ENCODE results near the gene SPNS2.
A peak's percentile ranks its signal among the peaks of the same experiment; 100 is the strongest.

SPNS2 gene

DNA sequence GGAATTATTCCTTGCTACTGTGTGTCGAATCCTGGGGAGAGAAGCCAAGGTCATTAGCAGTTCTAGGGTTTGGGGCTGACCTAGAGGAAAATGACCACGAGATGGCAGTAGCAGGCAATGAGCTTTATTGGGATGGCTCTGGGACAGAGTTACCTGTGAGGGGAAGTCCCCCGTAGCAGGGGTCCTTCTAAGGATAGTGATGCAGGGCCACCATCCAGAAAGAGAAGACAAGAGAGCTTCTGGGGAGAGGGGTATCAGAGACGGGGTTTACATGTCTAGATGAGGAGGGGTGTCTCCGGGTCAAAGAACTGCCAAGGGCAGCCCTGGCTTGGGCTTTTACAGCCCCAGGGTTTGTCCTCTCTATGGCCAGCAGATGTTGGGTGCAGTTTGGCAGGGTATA lies 68.1 kb downstream of the SPNS2 start:
- Histone ChIP-seq H2BK15ac (replicated peaks; ENCODE audit: low read depth) (no peak overlapping the region), H3K27ac (ENCODE audit: low read depth, low read length) (no peak overlapping the region), H4K8ac (ENCODE audit: low read depth, low read length) (no peak overlapping the region), H3K4me1 (ENCODE audit: control insufficient read depth, low read depth, low read length) (no peaks in the 10 kb centered on the region), H3K79me1 (ENCODE audit: low read length) (no peaks in the 10 kb centered on the region), H3K36me3 (ENCODE audit: control insufficient read depth, insufficient read depth, low read length) (no peaks in the 10 kb centered on the region), H3K4me3 (ENCODE audit: low read length) (no peak overlapping the region), H2AK5ac (ENCODE audit: low read length) (no peak overlapping the region), H3K18ac (ENCODE audit: low read length) (no peak overlapping the region), H4K5ac (ENCODE audit: low read length) (no peak overlapping the region), H3K9ac (ENCODE audit: low read length) (no peak overlapping the region), H3K27me3 (ENCODE audit: insufficient read depth, low read length, poor library complexity) (no peaks in the 10 kb centered on the region), H3K4me2 (ENCODE audit: low read length) (no peak overlapping the region), H3K79me2 (ENCODE audit: control insufficient read depth, insufficient read depth, low read length) (no peaks in the 10 kb centered on the region), H3K4ac (ENCODE audit: low read depth, low read length) (no peak overlapping the region), H2BK120ac (ENCODE audit: low read depth, low read length) (no peak overlapping the region), H3K23ac (ENCODE audit: low read length) (no peak overlapping the region), H3K56ac (ENCODE audit: low read length) (no peak overlapping the region), H2BK5ac (ENCODE audit: low read length) (no peak overlapping the region)
- no CpG with 5 or more reads among the region's 5 CpGs for WGBS (ENCODE audit: extremely low coverage, insufficient coverage, low lambda C conversion rate)
- DNase-seq: peak; percentile 85

DNA sequence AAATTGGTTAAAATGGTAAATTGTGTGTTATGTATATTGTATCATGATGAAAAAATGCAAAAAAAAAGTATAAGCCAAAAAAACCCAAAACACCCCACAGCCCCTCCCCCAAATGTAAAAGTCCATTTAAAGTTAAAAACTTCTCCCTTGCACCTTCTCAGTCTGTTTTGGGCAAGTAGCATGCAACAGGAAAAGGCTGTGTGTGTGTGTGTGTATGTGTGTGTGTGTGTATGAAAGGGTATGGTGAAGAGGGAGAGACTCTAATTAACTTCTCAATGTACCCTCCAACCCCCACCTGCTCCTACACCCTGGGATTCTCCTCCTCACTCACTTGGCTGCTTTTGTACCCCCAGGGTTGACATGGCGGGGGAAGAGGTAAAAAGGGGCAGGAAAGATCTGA lies 70.9 kb downstream of the SPNS2 start:
- Histone ChIP-seq H3K4ac (ENCODE audit: low read depth, low read length) (no peak overlapping the region), H3K9ac (ENCODE audit: low read length) (no peak overlapping the region), H3K4me2 (ENCODE audit: low read length) (no peak overlapping the region), H3K79me1 (ENCODE audit: low read length) (no peaks in the 10 kb centered on the region), H4K8ac (ENCODE audit: low read depth, low read length) (no peak overlapping the region), H3K79me2 (ENCODE audit: control insufficient read depth, insufficient read depth, low read length) (no peaks in the 10 kb centered on the region), H2BK15ac (replicated peaks; ENCODE audit: low read depth) (no peak overlapping the region), H3K56ac (ENCODE audit: low read length) (no peak overlapping the region), H2BK120ac (ENCODE audit: low read depth, low read length) (no peak overlapping the region), H2AK5ac (ENCODE audit: low read length) (no peak overlapping the region), H4K5ac (ENCODE audit: low read length) (no peak overlapping the region), H3K27ac (ENCODE audit: low read depth, low read length) (no peak overlapping the region), H3K27me3 (ENCODE audit: insufficient read depth, low read length, poor library complexity) (no peaks in the 10 kb centered on the region), H3K18ac (ENCODE audit: low read length) (no peak overlapping the region), H3K23ac (ENCODE audit: low read length) (no peak overlapping the region), H3K36me3 (ENCODE audit: control insufficient read depth, insufficient read depth, low read length) (no peaks in the 10 kb centered on the region), H2BK5ac (ENCODE audit: low read length) (no peak overlapping the region), H3K4me1 (ENCODE audit: control insufficient read depth, low read depth, low read length) (no peaks in the 10 kb centered on the region), H3K4me3 (ENCODE audit: low read length) (no peak overlapping the region)
- no peak for DNase-seq
- WGBS (ENCODE audit: extremely low coverage, insufficient coverage, low lambda C conversion rate): no CpG with 5 or more reads among the region's 1 CpG

DNA sequence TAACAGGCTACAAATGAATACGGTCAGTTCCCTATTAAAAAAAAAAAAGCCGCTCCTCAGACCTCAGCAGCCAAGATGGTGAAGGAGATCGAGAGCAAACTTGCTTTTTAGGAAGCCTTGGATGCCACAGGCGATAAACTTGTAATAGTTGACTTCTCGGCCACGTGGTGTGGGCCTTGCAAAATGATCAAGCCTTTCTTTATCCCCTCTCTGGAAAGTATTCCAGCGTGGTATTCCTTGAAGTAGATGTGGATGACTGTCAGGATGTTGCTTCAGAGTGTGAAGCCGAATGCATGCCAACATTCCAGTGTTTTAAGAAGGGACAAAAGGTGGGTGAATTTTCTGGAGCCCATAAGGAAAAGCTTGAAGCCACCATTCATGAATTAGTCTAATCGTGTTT lies 73.5 kb downstream of the SPNS2 start:
- Histone ChIP-seq H2BK120ac (ENCODE audit: low read depth, low read length) (no peak overlapping the region), H3K9ac (ENCODE audit: low read length) (no peak overlapping the region), H3K4me2 (ENCODE audit: low read length) (no peak overlapping the region), H3K27me3 (ENCODE audit: insufficient read depth, low read length, poor library complexity) (no peaks in the 10 kb centered on the region), H4K5ac (ENCODE audit: low read length) (no peak overlapping the region), H3K23ac (ENCODE audit: low read length) (no peak overlapping the region), H3K27ac (ENCODE audit: low read depth, low read length) (no peak overlapping the region), H3K4me1 (ENCODE audit: control insufficient read depth, low read depth, low read length) (no peaks in the 10 kb centered on the region), H2AK5ac (ENCODE audit: low read length) (no peak overlapping the region), H3K56ac (ENCODE audit: low read length) (no peak overlapping the region), H2BK15ac (replicated peaks; ENCODE audit: low read depth) (no peak overlapping the region), H2BK5ac (ENCODE audit: low read length) (no peak overlapping the region), H3K79me2 (ENCODE audit: control insufficient read depth, insufficient read depth, low read length) (no peaks in the 10 kb centered on the region), H4K8ac (ENCODE audit: low read depth, low read length) (no peak overlapping the region), H3K36me3 (ENCODE audit: control insufficient read depth, insufficient read depth, low read length) (no peaks in the 10 kb centered on the region), H3K4me3 (ENCODE audit: low read length) (no peak overlapping the region), H3K18ac (ENCODE audit: low read length) (no peak overlapping the region), H3K79me1 (ENCODE audit: low read length) (no peaks in the 10 kb centered on the region), H3K4ac (ENCODE audit: low read depth, low read length) (no peak overlapping the region)
- no peak for DNase-seq
- no CpG with 5 or more reads among the region's 9 CpGs for WGBS (ENCODE audit: extremely low coverage, insufficient coverage, low lambda C conversion rate)

DNA sequence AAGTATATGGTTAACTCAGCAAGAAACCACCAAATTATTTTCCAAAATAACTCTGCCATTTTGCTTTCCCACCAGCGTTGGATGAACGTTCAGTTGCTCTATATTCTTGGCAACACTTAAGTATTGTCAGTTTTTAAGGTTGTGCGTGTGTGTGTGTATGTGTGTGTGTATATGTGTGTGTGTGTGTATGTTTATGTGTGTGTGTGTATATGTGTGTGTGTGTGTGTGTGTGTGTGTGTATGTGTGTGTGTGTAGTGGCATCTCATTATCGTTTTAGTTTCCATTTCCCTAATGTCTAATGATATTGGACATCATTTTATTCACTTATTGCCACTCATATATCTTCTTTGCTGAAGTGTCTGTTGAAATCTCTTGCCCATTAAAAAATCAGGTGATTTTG lies 74.4 kb downstream of the SPNS2 start:
- Histone ChIP-seq H3K36me3 (ENCODE audit: control insufficient read depth, insufficient read depth, low read length) (no peaks in the 10 kb centered on the region), H2BK15ac (replicated peaks; ENCODE audit: low read depth) (no peak overlapping the region), H2BK120ac (ENCODE audit: low read depth, low read length) (no peak overlapping the region), H3K18ac (ENCODE audit: low read length) (no peak overlapping the region), H3K4me2 (ENCODE audit: low read length) (no peak overlapping the region), H3K27me3 (ENCODE audit: insufficient read depth, low read length, poor library complexity) (no peaks in the 10 kb centered on the region), H3K79me2 (ENCODE audit: control insufficient read depth, insufficient read depth, low read length) (no peaks in the 10 kb centered on the region), H3K56ac (ENCODE audit: low read length) (no peak overlapping the region), H2BK5ac (ENCODE audit: low read length) (no peak overlapping the region), H3K4me1 (ENCODE audit: control insufficient read depth, low read depth, low read length) (no peaks in the 10 kb centered on the region), H3K9ac (ENCODE audit: low read length) (no peak overlapping the region), H3K4ac (ENCODE audit: low read depth, low read length) (no peak overlapping the region), H4K5ac (ENCODE audit: low read length) (no peak overlapping the region), H3K4me3 (ENCODE audit: low read length) (no peak overlapping the region), H3K27ac (ENCODE audit: low read depth, low read length) (no peak overlapping the region), H3K79me1 (ENCODE audit: low read length) (no peaks in the 10 kb centered on the region), H4K8ac (ENCODE audit: low read depth, low read length) (no peak overlapping the region), H3K23ac (ENCODE audit: low read length) (no peak overlapping the region), H2AK5ac (ENCODE audit: low read length) (no peak overlapping the region)
- no peak for DNase-seq
- no CpG with 5 or more reads among the region's 4 CpGs for WGBS (ENCODE audit: extremely low coverage, insufficient coverage, low lambda C conversion rate)

DNA sequence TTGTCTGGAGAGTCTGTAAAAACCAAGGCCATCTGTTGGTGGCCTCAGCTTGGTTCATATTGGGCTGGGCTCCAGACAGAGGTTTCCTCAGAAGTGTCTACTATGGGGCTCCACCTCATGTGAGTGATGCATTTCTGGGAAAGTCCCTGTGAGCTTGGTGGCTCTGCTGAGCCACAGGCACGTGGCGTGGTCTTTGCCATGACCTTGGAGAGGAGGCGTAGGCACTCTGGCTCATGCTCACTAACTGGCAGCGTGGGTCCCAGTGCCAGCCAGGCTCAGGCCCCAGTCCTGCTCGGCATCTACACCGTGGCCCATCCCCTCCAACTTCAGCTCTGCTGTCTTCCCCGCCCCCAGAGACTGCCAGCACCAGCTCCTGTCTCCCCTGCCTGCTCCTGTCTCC lies 75.0 kb downstream of the SPNS2 start:
- no peaks in the 10 kb centered on the region for H3K27me3 ChIP-seq (ENCODE audit: insufficient read depth, low read length, poor library complexity)
- no peak overlapping the region for H4K5ac ChIP-seq (ENCODE audit: low read length)
- no peaks in the 10 kb centered on the region for H3K4me1 ChIP-seq (ENCODE audit: control insufficient read depth, low read depth, low read length)
- H2BK5ac ChIP-seq (ENCODE audit: low read length): no peak overlapping the region
- no peak overlapping the region for H3K27ac ChIP-seq (ENCODE audit: low read depth, low read length)
- H4K8ac ChIP-seq (ENCODE audit: low read depth, low read length): no peak overlapping the region
- H2BK120ac ChIP-seq (ENCODE audit: low read depth, low read length): no peak overlapping the region
- no peaks in the 10 kb centered on the region for H3K79me1 ChIP-seq (ENCODE audit: low read length)
- no peak overlapping the region for H2BK15ac ChIP-seq (replicated peaks; ENCODE audit: low read depth)
- H3K4me2 ChIP-seq (ENCODE audit: low read length): no peak overlapping the region
- no peak overlapping the region for H3K4ac ChIP-seq (ENCODE audit: low read depth, low read length)
- H2AK5ac ChIP-seq (ENCODE audit: low read length): no peak overlapping the region
- H3K18ac ChIP-seq (ENCODE audit: low read length): no peak overlapping the region
- peak overlapping the region; percentile 5 for H3K56ac ChIP-seq (ENCODE audit: low read length)
- H3K23ac ChIP-seq (ENCODE audit: low read length): no peak overlapping the region
- H3K36me3 ChIP-seq (ENCODE audit: control insufficient read depth, insufficient read depth, low read length): no peaks in the 10 kb centered on the region
- WGBS (ENCODE audit: extremely low coverage, insufficient coverage, low lambda C conversion rate): no CpG with 5 or more reads among the region's 7 CpGs
- no peak overlapping the region for H3K9ac ChIP-seq (ENCODE audit: low read length)
- no peak overlapping the region for H3K4me3 ChIP-seq (ENCODE audit: low read length)
- no peaks in the 10 kb centered on the region for H3K79me2 ChIP-seq (ENCODE audit: control insufficient read depth, insufficient read depth, low read length)
- no peak for DNase-seq

DNA sequence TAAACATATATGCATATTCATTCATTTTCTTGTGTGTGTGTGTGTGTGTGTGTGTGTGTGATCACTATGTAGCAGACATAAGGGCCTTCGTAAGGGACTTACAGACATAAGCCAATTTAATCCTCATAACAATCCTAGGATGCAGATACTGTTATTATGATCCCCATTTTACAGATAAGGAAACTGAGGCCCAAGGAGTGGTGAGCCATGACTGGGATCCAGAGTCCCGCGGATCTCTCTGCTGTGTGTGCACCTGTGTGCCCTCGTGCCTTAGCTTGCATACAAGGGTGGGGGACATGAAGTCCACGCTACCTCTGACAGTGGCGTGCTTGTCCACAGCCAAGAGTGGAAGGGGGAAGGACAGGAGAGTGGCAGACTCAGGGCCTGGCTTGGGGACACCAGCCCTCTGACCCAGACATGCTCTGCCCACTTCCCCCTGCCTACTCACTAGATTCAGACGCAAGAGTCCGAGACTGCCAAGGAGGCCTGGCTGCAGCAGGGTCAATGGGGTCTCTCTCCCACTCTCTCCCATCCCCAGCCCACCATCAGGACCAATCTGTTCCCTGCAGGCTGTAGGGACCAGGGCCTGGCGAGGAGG lies 75.9 kb downstream of the SPNS2 start:
- no peaks in the 10 kb centered on the region for H3K79me1 ChIP-seq (ENCODE audit: low read length)
- H4K8ac ChIP-seq (ENCODE audit: low read depth, low read length): no peak overlapping the region
- no peak overlapping the region for H3K9ac ChIP-seq (ENCODE audit: low read length)
- WGBS (ENCODE audit: extremely low coverage, insufficient coverage, low lambda C conversion rate): no CpG with 5 or more reads among the region's 9 CpGs
- H2AK5ac ChIP-seq (ENCODE audit: low read length): no peak overlapping the region
- no peak overlapping the region for H3K23ac ChIP-seq (ENCODE audit: low read length)
- no peak overlapping the region for H2BK120ac ChIP-seq (ENCODE audit: low read depth, low read length)
- no peak overlapping the region for H3K4ac ChIP-seq (ENCODE audit: low read depth, low read length)
- H2BK5ac ChIP-seq (ENCODE audit: low read length): no peak overlapping the region
- H3K18ac ChIP-seq (ENCODE audit: low read length): no peak overlapping the region
- H3K79me2 ChIP-seq (ENCODE audit: control insufficient read depth, insufficient read depth, low read length): no peaks in the 10 kb centered on the region
- no peak overlapping the region for H4K5ac ChIP-seq (ENCODE audit: low read length)
- H3K56ac ChIP-seq (ENCODE audit: low read length): no peak overlapping the region
- H3K27me3 ChIP-seq (ENCODE audit: insufficient read depth, low read length, poor library complexity): no peaks in the 10 kb centered on the region
- H3K4me3 ChIP-seq (ENCODE audit: low read length): no peak overlapping the region
- no peaks in the 10 kb centered on the region for H3K36me3 ChIP-seq (ENCODE audit: control insufficient read depth, insufficient read depth, low read length)
- no peak overlapping the region for H3K4me2 ChIP-seq (ENCODE audit: low read length)
- no peak for DNase-seq
- no peak overlapping the region for H2BK15ac ChIP-seq (replicated peaks; ENCODE audit: low read depth)
- H3K27ac ChIP-seq (ENCODE audit: low read depth, low read length): no peak overlapping the region
- no peaks in the 10 kb centered on the region for H3K4me1 ChIP-seq (ENCODE audit: control insufficient read depth, low read depth, low read length)

Measured in mesendoderm (in vitro differentiated cells).